HEK293T (cell line): ENCODE data around the gene SRGAP3.

Experiments
- CTCF ChIA-PET: fragments of 350-600 bp; formaldehyde crosslinking; extraction: SDS; loops from one replicate; lab custom pipeline; 2021; ENCODE audit warnings: antibody characterized with exemption, inconsistent platforms; lab: Yijun Ruan, JAX
- POLR2A ChIA-PET: fragments of 350-600 bp; formaldehyde crosslinking; extraction: SDS; loops from one replicate; lab custom pipeline; 2020; ENCODE audit warnings: antibody characterized with exemption, inconsistent platforms; lab: Yijun Ruan, JAX
- DNase-seq: peaks from one replicate; pipeline ENCODE4 v3.0.0; 2012; ENCODE audit warnings: mixed read lengths; ENCODE audit errors: extremely low spot score
- ARNT ChIP-seq: fragments of 450-650 bp; IDR thresholded peaks from 2 replicates; pipeline ENCODE4 v1.6.1; 2017; ENCODE audit warnings: mild to moderate bottlenecking
- BHLHE40 ChIP-seq: fragments of 450-650 bp; IDR thresholded peaks from 2 replicates; pipeline ENCODE4 v1.6.1; 2016; ENCODE audit warnings: mild to moderate bottlenecking, moderate library complexity, borderline replicate concordance
- CTBP1 ChIP-seq: fragments of 450-650 bp; IDR thresholded peaks from 2 replicates; pipeline ENCODE4 v1.6.1; 2016; ENCODE audit warnings: borderline replicate concordance
- ELF4 ChIP-seq: fragments of 450-650 bp; IDR thresholded peaks from 2 replicates; pipeline ENCODE4 v1.6.1; 2017; ENCODE audit warnings: antibody characterized with exemption
- FOXA1 ChIP-seq: fragments of 450-650 bp; IDR thresholded peaks from 2 replicates; pipeline ENCODE4 v1.6.1; 2016; ENCODE audit warnings: mild to moderate bottlenecking
- FOXK2 ChIP-seq: fragments of 450-650 bp; IDR thresholded peaks from 2 replicates; pipeline ENCODE4 v1.6.1; 2016; ENCODE audit warnings: mild to moderate bottlenecking
- FOXM1 ChIP-seq: fragments of 450-650 bp; IDR thresholded peaks from 2 replicates; pipeline ENCODE4 v1.6.1; 2017; ENCODE audit warnings: mild to moderate bottlenecking, borderline replicate concordance
- HDGF ChIP-seq: fragments of 450-650 bp; IDR thresholded peaks from 2 replicates; pipeline ENCODE4 v1.6.1; 2017; ENCODE audit warnings: antibody characterized with exemption, borderline replicate concordance
- L3MBTL2 ChIP-seq: fragments of 450-650 bp; conservative IDR thresholded peaks from 2 replicates; pipeline ENCODE4 v1.6.1; 2016; ENCODE audit warnings: mild to moderate bottlenecking
- LEF1 ChIP-seq: fragments of 450-650 bp; IDR thresholded peaks from 2 replicates; pipeline ENCODE4 v1.6.1; 2017; ENCODE audit warnings: mild to moderate bottlenecking, borderline replicate concordance
- NFRKB ChIP-seq: fragments of 450-650 bp; IDR thresholded peaks from 2 replicates; pipeline ENCODE4 v1.6.1; 2016; ENCODE audit warnings: mild to moderate bottlenecking, moderate library complexity
- SP1 ChIP-seq: fragments of 450-650 bp; IDR thresholded peaks from 2 replicates; pipeline ENCODE4 v1.6.1; 2017
- SUZ12 ChIP-seq: fragments of 450-650 bp; IDR thresholded peaks from 2 replicates; pipeline ENCODE4 v1.6.1; 2016; ENCODE audit warnings: mild to moderate bottlenecking
- TARDBP ChIP-seq: fragments of 450-650 bp; IDR thresholded peaks from 2 replicates; pipeline ENCODE4 v1.6.1; 2016
- ZNF384 ChIP-seq: fragments of 450-650 bp; IDR thresholded peaks from 2 replicates; pipeline ENCODE4 v1.6.1; 2016
- TF ChIP-seq, protein P1 (sequence below): fragments of 450-650 bp; IDR thresholded peaks from 2 replicates; pipeline ENCODE4 v1.6.1; 2016

Gene SRGAP3

GRCh38 chr3:9155028-9155427 is 94.4 kb downstream of the SRGAP3 start:
- no peak for TF ChIP-seq SUZ12
- TF ChIP-seq, protein P1, sequence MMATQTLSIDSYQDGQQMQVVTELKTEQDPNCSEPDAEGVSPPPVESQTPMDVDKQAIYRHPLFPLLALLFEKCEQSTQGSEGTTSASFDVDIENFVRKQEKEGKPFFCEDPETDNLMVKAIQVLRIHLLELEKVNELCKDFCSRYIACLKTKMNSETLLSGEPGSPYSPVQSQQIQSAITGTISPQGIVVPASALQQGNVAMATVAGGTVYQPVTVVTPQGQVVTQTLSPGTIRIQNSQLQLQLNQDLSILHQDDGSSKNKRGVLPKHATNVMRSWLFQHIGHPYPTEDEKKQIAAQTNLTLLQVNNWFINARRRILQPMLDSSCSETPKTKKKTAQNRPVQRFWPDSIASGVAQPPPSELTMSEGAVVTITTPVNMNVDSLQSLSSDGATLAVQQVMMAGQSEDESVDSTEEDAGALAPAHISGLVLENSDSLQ = no peak
- DNase-seq = no peak
- POLR2A ChIA-PET = no interaction called here
- CTCF ChIA-PET = interaction anchor here (0.7 kb wide), 1 partner anchor 16 kb away, joined by 4 read pairs; no protein-coding TSS in a partner anchor

GRCh38 chr3:9153904-9154619 is 95.4 kb downstream of the SRGAP3 start:
- CTCF ChIA-PET = interaction anchor here (0.7 kb wide), 1 partner anchor 15 kb away, joined by 4 read pairs; no protein-coding TSS in a partner anchor
- POLR2A ChIA-PET = no interaction called here
- no peak for DNase-seq
- no peak for TF ChIP-seq HDGF
- no peak for TF ChIP-seq FOXA1
- TF ChIP-seq ARNT = no peak
- TF ChIP-seq BHLHE40 = no peak
- TF ChIP-seq SUZ12 = no peak
- no peak for TF ChIP-seq SP1
- TF ChIP-seq, protein P1 = no peak
- TF ChIP-seq FOXM1 = no peak
- no peak for TF ChIP-seq LEF1

DNA sequence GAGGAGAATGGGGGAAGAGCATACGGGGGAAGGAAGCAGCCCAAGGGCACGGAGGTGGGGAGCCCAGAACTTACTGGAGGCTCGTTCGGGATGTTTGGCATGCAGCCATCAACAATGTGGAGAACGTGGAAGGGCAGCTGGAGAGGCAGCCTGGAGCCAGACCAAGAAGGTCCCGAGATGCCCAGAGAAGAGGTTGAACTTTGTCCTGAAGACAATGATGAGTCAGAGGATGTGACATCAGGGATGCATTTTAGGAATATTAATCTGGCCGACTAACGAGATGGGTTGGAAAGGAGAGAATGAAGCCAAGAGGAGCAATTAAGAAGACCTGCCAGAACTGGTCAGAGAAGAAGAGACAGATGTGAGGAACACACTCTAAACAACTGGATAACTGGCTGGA is 98.2 kb downstream of the SRGAP3 start:
- no peak for DNase-seq
- no peak for TF ChIP-seq ZNF384
- TF ChIP-seq, protein P1 = no peak
- no peak for TF ChIP-seq CTBP1
- TF ChIP-seq SUZ12 = no peak
- TF ChIP-seq ARNT = no peak
- TF ChIP-seq TARDBP = no peak
- TF ChIP-seq LEF1 = no peak
- no peak for TF ChIP-seq ELF4
- POLR2A ChIA-PET = no interaction called here
- CTCF ChIA-PET = no interaction called here

GRCh38 chr3:9149566-9149965 is 99.9 kb downstream of the SRGAP3 start:
- ChIA-PET POLR2A (no interaction called here), CTCF (no interaction called here)
- no peak for DNase-seq
- TF ChIP-seq CTBP1 = no peak
- TF ChIP-seq HDGF = no peak
- no peak for TF ChIP-seq ARNT
- TF ChIP-seq FOXK2 = no peak
- TF ChIP-seq FOXM1 = no peak
- no peak for TF ChIP-seq FOXA1
- no peak for TF ChIP-seq BHLHE40
- no peak for TF ChIP-seq LEF1
- TF ChIP-seq TARDBP = no peak
- no peak for TF ChIP-seq ZNF384
- no peak for TF ChIP-seq SP1
- no peak for TF ChIP-seq ELF4
- TF ChIP-seq, protein P1 = no peak
- TF ChIP-seq SUZ12 = no peak
- no peak for TF ChIP-seq L3MBTL2
- TF ChIP-seq NFRKB = no peak

- DNase-seq = no peak
- no peak for TF ChIP-seq SP1
- TF ChIP-seq ARNT = no peak
- no peak for TF ChIP-seq FOXK2
- TF ChIP-seq ZNF384 = no peak
- TF ChIP-seq ELF4 = no peak
- no peak for TF ChIP-seq SUZ12
- TF ChIP-seq L3MBTL2 = no peak
- no peak for TF ChIP-seq CTBP1
- TF ChIP-seq FOXM1 = no peak
- no peak for TF ChIP-seq BHLHE40
- TF ChIP-seq, protein P1 = no peak
- TF ChIP-seq LEF1 = no peak
- TF ChIP-seq TARDBP = no peak
- ChIA-PET CTCF (no interaction called here), POLR2A (no interaction called here)
Measured at GRCh38 chr3:9147896-9148266, 101.6 kb downstream of the SRGAP3 start.
